ENCODE measurements around the gene KLHDC8A.

The KLHDC8A gene

GRCh38 chr1:205353612-205354011 is 3.1 kb downstream of the KLHDC8A start:
- TF ChIP-seq CTCF (IDR thresholded peaks at IDR 0.05), result no peak

- TF ChIP-seq CTCF (IDR thresholded peaks at IDR 0.05), result no peak
Observed at GRCh38 chr1:205353191-205353590, 3.5 kb downstream of the KLHDC8A start.

- no peak for TF ChIP-seq CTCF (IDR thresholded peaks at IDR 0.05)
Observed at GRCh38 chr1:205351984-205352713, 4.6 kb downstream of the KLHDC8A start.

- no peak for TF ChIP-seq CTCF (IDR thresholded peaks at IDR 0.05)
Observed at GRCh38 chr1:205350691-205351141, 6.0 kb downstream of the KLHDC8A start.

- no peak for TF ChIP-seq CTCF (IDR thresholded peaks at IDR 0.05)
Observed at GRCh38 chr1:205350124-205350523, 6.6 kb downstream of the KLHDC8A start.

- no peak for TF ChIP-seq CTCF (IDR thresholded peaks at IDR 0.05)
Observed at GRCh38 chr1:205348554-205349487, 7.9 kb downstream of the KLHDC8A start.

- no peak for TF ChIP-seq CTCF (IDR thresholded peaks at IDR 0.05)
Observed at GRCh38 chr1:205346956-205347574, 9.7 kb downstream of the KLHDC8A start.
